ENCODE measurements around the gene NCK2.

- no peak for TF ChIP-seq POLR2AphosphoS5 (IDR thresholded peaks at IDR 0.05; ENCODE audit: low read depth, low read length)
- no peak for TF ChIP-seq POLR2A (IDR thresholded peaks at IDR 0.05; ENCODE audit: low read depth, low read length)
- no peak for TF ChIP-seq TAF1 (IDR thresholded peaks at IDR 0.05; ENCODE audit: low read depth, low read length)
These were observed 31.8 kb downstream of the NCK2 start for GRCh38 chr2:105776560-105776928.

Measured in GM12891 (cell line).